NT2/D1 (cell line): ENCODE measurements around the gene NFATC4.

ENCODE experiments used
- SUZ12 ChIP-seq: IDR thresholded peaks from 2 replicates; pipeline ENCODE4 v1.6.1; 2011; ENCODE audit not compliant: insufficient read length, insufficient read depth; ENCODE audit errors: extremely low read depth
- YY1 ChIP-seq: IDR thresholded peaks from 2 replicates; pipeline ENCODE4 v1.6.1; 2011; ENCODE audit not compliant: insufficient read length, insufficient read depth
- ZNF274 ChIP-seq: IDR thresholded peaks from 2 replicates; pipeline ENCODE4 v1.6.1; 2011; ENCODE audit warnings: mild to moderate bottlenecking, low read depth, low read length

GRCh38 chr14:24340606-24341005, 27.4 kb upstream of the NFATC4 start:
- TF ChIP-seq YY1 (no peak), ZNF274 (no peak), SUZ12 (no peak)
